ENCODE results near the gene METAP2. TPM values are rescaled to one million over a fixed set of nuclear protein-coding genes. Genes with fewer than 3 reads are reported as not detected.
A peak's percentile ranks its signal among the peaks of the same experiment; 100 is the strongest.

METAP2 gene
- total and polyA plus RNA-seq, 8 donors, result 56.3 to 141 (median 112) TPM

DNA sequence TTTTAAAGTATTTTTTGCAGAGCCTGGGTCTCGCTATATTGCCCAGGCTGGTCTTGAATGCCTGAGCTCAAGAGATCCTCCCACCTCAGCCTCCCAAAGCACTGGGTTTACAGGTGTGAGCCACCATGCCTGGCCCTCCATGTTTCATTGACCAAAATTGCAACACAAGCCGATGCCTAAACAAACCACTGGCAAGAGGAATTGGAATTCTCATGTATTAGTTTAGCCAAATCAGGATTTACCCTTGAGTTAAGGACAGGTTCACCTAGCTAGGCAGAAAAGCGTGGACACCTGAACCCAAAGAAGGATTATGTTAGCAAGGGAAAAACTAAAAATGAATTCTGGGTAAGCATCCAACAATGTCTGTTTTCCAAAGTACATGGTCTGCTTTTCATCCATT lies 14.6 kb upstream of the METAP2 start:
- Histone ChIP-seq H3K27me3 (no peaks in the 10 kb centered on the region), H3K4me1 (no peaks in the 10 kb centered on the region), H3K36me3 (no peaks in the 10 kb centered on the region), H3K4me3 (no peak overlapping the region), H3K27ac (no peak overlapping the region), H3K9me3 (peaks cover 0 to 23% of the 10 kb centered on the region in 2 donors)
- DNase-seq, result no peak
- intact Hi-C loops (cut with DNase I), result no loop called here
- no peak for ATAC-seq
- TF ChIP-seq CTCF (IDR thresholded peaks at IDR 0.05), result no peak

DNA sequence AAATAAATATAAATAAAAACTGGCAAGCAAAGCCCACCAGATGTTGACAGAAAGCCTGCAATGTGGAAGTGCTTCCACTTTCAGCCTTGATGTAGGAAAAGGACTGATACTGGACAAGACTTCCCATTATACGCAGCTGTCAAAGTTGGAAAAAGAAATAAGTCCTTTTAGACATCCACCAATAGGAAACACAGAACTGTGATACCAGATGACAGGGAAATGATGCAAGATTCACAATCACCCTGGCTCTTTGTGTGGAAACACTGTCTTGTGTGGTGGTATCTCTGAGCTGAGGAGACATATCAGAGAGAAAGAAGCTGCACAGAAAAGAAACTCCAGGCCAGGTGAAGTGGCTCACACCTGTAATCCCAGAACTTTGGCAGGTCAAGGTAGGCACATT lies 13.8 kb upstream of the METAP2 start:
- DNase-seq (no peak), ATAC-seq (no peak)
- no peak for TF ChIP-seq CTCF (IDR thresholded peaks at IDR 0.05)
- intact Hi-C loops (cut with DNase I), result no loop called here
- Histone ChIP-seq H3K36me3 (no peaks in the 10 kb centered on the region), H3K4me1 (no peaks in the 10 kb centered on the region), H3K9me3 (peaks cover 0 to 23% of the 10 kb centered on the region in 2 donors), H3K27me3 (no peaks in the 10 kb centered on the region), H3K4me3 (no peak overlapping the region), H3K27ac (no peak overlapping the region)

- no peaks in the 10 kb centered on the region for H3K4me1 ChIP-seq
- peak; percentile 48 for ATAC-seq
Measured at GRCh38 chr12:95460896-95461295, 13.1 kb upstream of the METAP2 start.

DNA sequence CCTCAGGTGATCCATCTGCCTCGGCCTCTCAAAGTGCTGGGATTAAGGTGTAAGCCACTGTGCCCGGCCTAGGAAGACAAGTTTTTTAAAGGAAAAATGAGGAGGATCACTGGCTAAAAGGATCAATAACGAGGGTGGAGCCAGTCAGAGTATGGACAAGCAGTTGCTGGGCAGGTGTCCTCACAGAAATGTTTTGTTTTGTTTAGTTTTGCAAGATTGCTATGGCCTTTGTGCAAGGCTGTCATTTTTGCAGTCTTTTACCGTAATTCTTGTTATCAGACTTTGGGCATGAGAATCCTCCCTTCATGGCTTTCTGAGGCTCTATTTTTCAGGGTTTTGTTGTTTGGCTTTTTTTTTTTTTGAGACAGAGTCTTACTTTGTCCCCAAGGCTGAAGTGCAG lies 11.9 kb upstream of the METAP2 start:
- TF ChIP-seq CTCF (IDR thresholded peaks at IDR 0.05), result no peak
- H3K4me3 ChIP-seq, result no peak overlapping the region
- no peak overlapping the region for H3K27ac ChIP-seq
- H3K9me3 ChIP-seq, result peaks cover 0 to 19% of the 10 kb centered on the region in 2 donors
- intact Hi-C loops (cut with DNase I), result no loop called here
- no peaks in the 10 kb centered on the region for H3K27me3 ChIP-seq
- H3K36me3 ChIP-seq, result no peaks in the 10 kb centered on the region
- DNase-seq, result no peak
- no peak for ATAC-seq
- H3K4me1 ChIP-seq, result no peaks in the 10 kb centered on the region

More at GRCh38 chr12:95460896-95461295, 13.1 kb upstream of the METAP2 start:
- Histone ChIP-seq H3K4me3 (no peak overlapping the region), H3K9me3 (peaks cover 0 to 23% of the 10 kb centered on the region in 2 donors), H3K36me3 (no peaks in the 10 kb centered on the region), H3K27me3 (no peaks in the 10 kb centered on the region), H3K27ac (no peak overlapping the region)
- TF ChIP-seq CTCF (IDR thresholded peaks at IDR 0.05), result no peak
- DNase-seq, result no peak
- intact Hi-C loops (cut with DNase I), result no loop called here

DNA sequence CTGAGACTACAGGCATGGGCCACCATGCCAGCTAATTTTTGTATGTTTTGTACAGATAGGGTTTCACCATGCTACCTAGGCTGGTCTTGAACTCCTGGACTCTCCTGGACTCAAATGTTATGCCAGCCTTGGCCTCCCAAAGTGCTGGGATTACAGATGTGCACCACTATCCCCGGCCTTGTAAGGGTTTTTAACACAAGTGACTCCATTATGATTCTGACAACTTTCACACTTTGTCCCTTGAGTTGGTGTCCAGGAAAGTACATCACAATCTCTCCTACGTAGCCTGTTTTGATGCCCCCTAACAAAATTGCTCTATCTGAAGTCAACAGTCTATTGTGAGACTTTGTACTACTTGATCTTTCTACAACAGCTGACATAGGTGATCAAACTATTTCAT lies 11.4 kb upstream of the METAP2 start:
- H3K27ac ChIP-seq, result no peak overlapping the region
- H3K36me3 ChIP-seq, result no peaks in the 10 kb centered on the region
- H3K4me1 ChIP-seq, result no peaks in the 10 kb centered on the region
- no peak for DNase-seq
- H3K9me3 ChIP-seq, result peaks cover 0 to 14% of the 10 kb centered on the region in 2 donors
- intact Hi-C loops (cut with DNase I), result no loop called here
- no peaks in the 10 kb centered on the region for H3K27me3 ChIP-seq
- no peak overlapping the region for H3K4me3 ChIP-seq
- TF ChIP-seq CTCF (IDR thresholded peaks at IDR 0.05), result no peak
- ATAC-seq, result no peak

All from left lung (tissue), 10 donors.